Keratinocyte (primary cell): ENCODE data around the gene SDHAF3. TPM values are rescaled to one million over a fixed set of nuclear protein-coding genes. Genes with fewer than 3 reads are reported as not detected.

Source experiments
- DNase-seq: peaks from one replicate; pipeline ENCODE4 v3.0.0-alpha.2; 2011; ENCODE audit warnings: low read depth, missing footprints, low spot score
- FAIRE-seq: peaks from 2 replicates; lab custom pipeline; 2011; peaks lifted over from hg19 to GRCh38; lab: Jason Lieb, UNC
- H2AFZ ChIP-seq: 2 replicates; pipeline ENCODE4 v1.6.0; 2012; ENCODE audit warnings: low read length, control low read depth, inconsistent platforms; ENCODE audit not compliant: control insufficient read depth
- H3K27ac ChIP-seq: 2 replicates; pipeline ENCODE4 v1.5.1; 2011; ENCODE audit warnings: low read length; ENCODE audit not compliant: control insufficient read depth, insufficient read depth
- H3K27me3 ChIP-seq: 3 replicates; pipeline ENCODE4 v1.6.0; 2011; ENCODE audit warnings: low read length; ENCODE audit not compliant: control insufficient read depth, insufficient read depth; ENCODE audit errors: extremely low read depth
- H3K36me3 ChIP-seq, 2 experiments: 2 replicates in 1 of 2; 3 replicates in 1 of 2; pipeline ENCODE4 v1.5.1; 2011; ENCODE audit warnings: low read length in 2 of 2, mild to moderate bottlenecking in 1 of 2; ENCODE audit not compliant: control insufficient read depth in 2 of 2, insufficient read depth in 2 of 2; ENCODE audit errors: extremely low read depth in 1 of 2
- H3K4me1 ChIP-seq: 3 replicates; pipeline ENCODE4 v1.5.1; 2011; ENCODE audit warnings: low read length; ENCODE audit not compliant: control insufficient read depth, insufficient read depth; ENCODE audit errors: extremely low read depth
- H3K4me2 ChIP-seq: 3 replicates; pipeline ENCODE4 v1.6.0; 2011; ENCODE audit warnings: low read depth, low read length; ENCODE audit not compliant: control insufficient read depth, insufficient read depth; ENCODE audit errors: extremely low read depth
- H3K4me3 ChIP-seq, 3 experiments: fragments of 200-600 bp in 1 of 3; sonication (generic) in 1 of 3; 2 replicates in 2 of 3; 3 replicates in 1 of 3; pipeline ENCODE4 v1.5.1; 2011 to 2016; ENCODE audit warnings: low read length in 3 of 3, mild to moderate bottlenecking in 3 of 3, control low read depth in 2 of 3, inconsistent platforms in 1 of 3, low read depth in 1 of 3, mixed read lengths in 1 of 3, mixed run types in 1 of 3, moderate library complexity in 1 of 3; ENCODE audit not compliant: control insufficient read depth in 2 of 3, insufficient read depth in 2 of 3; ENCODE audit errors: extremely low read depth in 1 of 3
- H3K79me2 ChIP-seq: 2 replicates; pipeline ENCODE4 v1.6.0; 2012; ENCODE audit warnings: low read length; ENCODE audit not compliant: control insufficient read depth, insufficient read depth
- H3K9ac ChIP-seq: 3 replicates; pipeline ENCODE4 v1.6.0; 2011; ENCODE audit warnings: low read length; ENCODE audit not compliant: control insufficient read depth, insufficient read depth; ENCODE audit errors: extremely low read depth
- H3K9me1 ChIP-seq: 3 replicates; pipeline ENCODE4 v1.6.0; 2011; ENCODE audit warnings: low read length; ENCODE audit not compliant: control insufficient read depth, insufficient read depth; ENCODE audit errors: extremely low read depth
- H3K9me3 ChIP-seq: 2 replicates; pipeline ENCODE4 v1.5.1; 2012; ENCODE audit warnings: low read depth, low read length; ENCODE audit not compliant: control insufficient read depth
- H4K20me1 ChIP-seq: 3 replicates; pipeline ENCODE4 v1.6.0; 2011; ENCODE audit warnings: low read length; ENCODE audit not compliant: control insufficient read depth, insufficient read depth; ENCODE audit errors: extremely low read depth
- CTCF ChIP-seq, 3 experiments: IDR thresholded peaks in 1 of 3; conservative IDR thresholded peaks in 1 of 3; optimal IDR thresholded peaks in 1 of 3; 2 replicates in 2 of 3; 3 replicates in 1 of 3; pipeline versions ENCODE3 to v1.5.1; 2011; ENCODE audit warnings: low read length in 3 of 3, mild to moderate bottlenecking in 3 of 3, moderate library complexity in 2 of 3, control low read depth in 1 of 3, inconsistent platforms in 1 of 3; ENCODE audit not compliant: insufficient read depth in 2 of 3; ENCODE audit errors: extremely low read depth in 1 of 3
- EZH2 ChIP-seq: IDR thresholded peaks from one replicate; pipeline ENCODE4 v1.6.1; 2012; ENCODE audit warnings: inconsistent platforms, mild to moderate bottlenecking, low read length, moderate library complexity
- dilution Hi-C: fragments of 300-500 bp; cut with MboI; formaldehyde crosslinking; loops from one replicate; pipeline ENCODE4 v1.7.0; 2020; ENCODE audit warnings: low sequenced_read_pairs; ENCODE audit not compliant: extremely low pct_ligation_motif_present
- polyA plus RNA-seq, 5 experiments: library from polyadenylated mRNA; depleted of rRNA in 3 of 5; stranded (reverse) in 3 of 5; stranded (forward) in 1 of 5; unstranded in 1 of 5; fragments of >200 nt; gene quantifications; 1 replicate in 1 of 5; 2 replicates in 3 of 5; 3 replicates in 1 of 5; pipeline versions ENCODE4 v1.2.1 to v1.2.3, GENCODE V29; 2011 to 2012; ENCODE audit warnings: missing spikeins in 2 of 5, low read depth in 1 of 5, low replicate concordance in 1 of 5

Gene SDHAF3
- polyA plus RNA-seq, 1 donor (not counting 4 experiments of a cell fraction or from before 2014, with no cell fraction given) = 32.8 TPM

GRCh38 chr7:97166308-97166707 is 48.8 kb downstream of the SDHAF3 start:
- no peaks in the 10 kb centered on the region for H3K79me2 ChIP-seq
- no peak overlapping the region for H3K27ac ChIP-seq
- peaks cover 2% of the 10 kb centered on the region for H3K4me1 ChIP-seq
- H3K4me3 ChIP-seq = no peak overlapping the region
- FAIRE-seq (no peak), DNase-seq (no peak)
- H3K9me1 ChIP-seq = no peaks in the 10 kb centered on the region
- no peaks in the 10 kb centered on the region for H4K20me1 ChIP-seq
- TF ChIP-seq CTCF (optimal IDR thresholded peaks at IDR 0.05 in 1 of 3, IDR thresholded peaks at IDR 0.05 in 1 of 3, conservative IDR thresholded peaks at IDR 0.05 in 1 of 3; ENCODE audit: extremely low read depth in 1 of 3, insufficient read depth in 2 of 3, low read length in 3 of 3) = no peak
- no peak for TF ChIP-seq EZH2
- no peak overlapping the region for H3K4me2 ChIP-seq
- peaks cover 8% of the 10 kb centered on the region for H3K9me3 ChIP-seq
- H3K9ac ChIP-seq = no peak overlapping the region
- no peaks in the 10 kb centered on the region for H3K27me3 ChIP-seq
- H3K36me3 ChIP-seq = no peaks in the 10 kb centered on the region
- dilution Hi-C loops = no loop called here
- H2AFZ ChIP-seq = no peak overlapping the region

- H3K27ac ChIP-seq = peak overlapping the region; percentile 31
- no peaks in the 10 kb centered on the region for H3K9me1 ChIP-seq
- H3K4me1 ChIP-seq = peaks cover 5% of the 10 kb centered on the region
- no peak overlapping the region for H3K4me3 ChIP-seq
- dilution Hi-C loops = no loop called here
- DNase-seq (no peak), FAIRE-seq (no peak)
- no peaks in the 10 kb centered on the region for H3K79me2 ChIP-seq
- no peak overlapping the region for H3K9ac ChIP-seq
- no peak overlapping the region for H2AFZ ChIP-seq
- H3K27me3 ChIP-seq = no peaks in the 10 kb centered on the region
- peaks cover 8% of the 10 kb centered on the region for H3K9me3 ChIP-seq
- TF ChIP-seq CTCF (optimal IDR thresholded peaks at IDR 0.05 in 1 of 3, IDR thresholded peaks at IDR 0.05 in 1 of 3, conservative IDR thresholded peaks at IDR 0.05 in 1 of 3; ENCODE audit: extremely low read depth in 1 of 3, insufficient read depth in 2 of 3, low read length in 3 of 3) (no peak), EZH2 (no peak)
- no peaks in the 10 kb centered on the region for H4K20me1 ChIP-seq
- H3K36me3 ChIP-seq = no peaks in the 10 kb centered on the region
- H3K4me2 ChIP-seq = no peak overlapping the region
Observed at GRCh38 chr7:97167176-97167575, 49.7 kb downstream of the SDHAF3 start.
